Pericardium fibroblast (primary cell): ENCODE measurements around the gene ISL1. TPM values are rescaled to one million over a fixed set of nuclear protein-coding genes. Genes with fewer than 3 reads are reported as not detected.

Experiments
- total RNA-seq: library from RNA; depleted of rRNA; stranded (reverse); fragments of >200 nt; gene quantifications from 2 replicates; pipeline ENCODE4 v1.2.3, GENCODE V29; 2015

Gene ISL1
- not detected in 2 replicates for total RNA-seq

DNA sequence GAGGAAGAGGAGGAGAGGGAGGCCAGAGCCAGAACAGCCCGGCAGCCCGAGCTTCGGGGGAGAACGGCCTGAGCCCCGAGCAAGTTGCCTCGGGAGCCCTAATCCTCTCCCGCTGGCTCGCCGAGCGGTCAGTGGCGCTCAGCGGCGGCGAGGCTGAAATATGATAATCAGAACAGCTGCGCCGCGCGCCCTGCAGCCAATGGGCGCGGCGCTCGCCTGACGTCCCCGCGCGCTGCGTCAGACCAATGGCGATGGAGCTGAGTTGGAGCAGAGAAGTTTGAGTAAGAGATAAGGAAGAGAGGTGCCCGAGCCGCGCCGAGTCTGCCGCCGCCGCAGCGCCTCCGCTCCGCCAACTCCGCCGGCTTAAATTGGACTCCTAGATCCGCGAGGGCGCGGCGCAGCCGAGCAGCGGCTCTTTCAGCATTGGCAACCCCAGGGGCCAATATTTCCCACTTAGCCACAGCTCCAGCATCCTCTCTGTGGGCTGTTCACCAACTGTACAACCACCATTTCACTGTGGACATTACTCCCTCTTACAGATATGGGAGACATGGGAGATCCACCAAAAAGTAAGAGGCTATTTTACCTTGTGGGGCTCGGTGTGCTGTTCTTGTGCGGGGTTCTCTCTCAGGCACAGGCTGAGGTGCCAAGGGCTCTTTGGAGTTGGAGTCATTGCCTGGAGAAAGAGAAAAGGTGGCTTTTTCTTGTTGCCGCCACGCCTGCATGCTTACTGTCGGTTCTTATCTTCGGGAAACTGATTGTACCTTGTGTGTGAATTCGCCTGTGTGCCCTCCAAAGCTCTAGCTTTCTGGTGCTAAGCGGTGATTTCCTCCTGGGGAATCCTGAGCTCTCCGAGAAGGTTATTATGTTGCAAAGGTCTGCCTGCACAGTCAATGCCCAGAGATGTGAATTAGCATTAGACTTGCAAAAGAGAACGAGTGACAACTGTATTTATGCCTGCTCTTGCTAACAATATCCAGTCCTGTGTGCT lies at the start of gene ISL1:
TSS of gene ISL1 (plus strand) at position 318 of the 991 bp plus-strand sequence. CDS start at position 542, 224 bp downstream.

